Measurements from ENCODE around the gene TRPM4.

DNA sequence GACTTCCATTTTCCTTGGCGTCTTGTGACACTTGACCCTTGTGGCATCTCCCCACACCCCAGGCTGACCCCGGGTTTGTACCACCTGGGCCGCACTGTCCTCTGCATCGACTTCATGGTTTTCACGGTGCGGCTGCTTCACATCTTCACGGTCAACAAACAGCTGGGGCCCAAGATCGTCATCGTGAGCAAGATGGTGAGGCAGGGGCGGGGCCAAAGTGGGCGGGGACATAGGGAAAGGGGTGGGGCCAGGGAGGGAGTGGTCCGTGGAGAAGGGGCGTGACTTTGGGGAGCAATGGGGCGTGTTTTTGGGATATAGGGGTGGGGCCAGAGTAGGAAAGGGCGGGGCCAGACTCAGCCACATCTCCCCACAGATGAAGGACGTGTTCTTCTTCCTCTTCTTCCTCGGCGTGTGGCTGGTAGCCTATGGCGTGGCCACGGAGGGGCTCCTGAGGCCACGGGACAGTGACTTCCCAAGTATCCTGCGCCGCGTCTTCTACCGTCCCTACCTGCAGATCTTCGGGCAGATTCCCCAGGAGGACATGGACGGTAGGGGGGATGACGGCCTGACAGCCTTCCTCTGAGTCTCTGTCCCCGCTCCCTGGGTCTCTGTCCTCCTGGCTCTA, 42.8 kb downstream of the TRPM4 start:
- TF ChIP-seq POLR2AphosphoS5 (IDR thresholded peaks at IDR 0.05; ENCODE audit: low read depth, low read length): no peak
- no peak for TF ChIP-seq TAF1 (IDR thresholded peaks at IDR 0.05; ENCODE audit: borderline replicate concordance, insufficient read depth, low read length)
- TF ChIP-seq FOXP2 (optimal IDR thresholded peaks at IDR 0.05; ENCODE audit: borderline replicate concordance, extremely low read depth, extremely low read length, insufficient read depth): no peak
- TF ChIP-seq, protein P1, sequence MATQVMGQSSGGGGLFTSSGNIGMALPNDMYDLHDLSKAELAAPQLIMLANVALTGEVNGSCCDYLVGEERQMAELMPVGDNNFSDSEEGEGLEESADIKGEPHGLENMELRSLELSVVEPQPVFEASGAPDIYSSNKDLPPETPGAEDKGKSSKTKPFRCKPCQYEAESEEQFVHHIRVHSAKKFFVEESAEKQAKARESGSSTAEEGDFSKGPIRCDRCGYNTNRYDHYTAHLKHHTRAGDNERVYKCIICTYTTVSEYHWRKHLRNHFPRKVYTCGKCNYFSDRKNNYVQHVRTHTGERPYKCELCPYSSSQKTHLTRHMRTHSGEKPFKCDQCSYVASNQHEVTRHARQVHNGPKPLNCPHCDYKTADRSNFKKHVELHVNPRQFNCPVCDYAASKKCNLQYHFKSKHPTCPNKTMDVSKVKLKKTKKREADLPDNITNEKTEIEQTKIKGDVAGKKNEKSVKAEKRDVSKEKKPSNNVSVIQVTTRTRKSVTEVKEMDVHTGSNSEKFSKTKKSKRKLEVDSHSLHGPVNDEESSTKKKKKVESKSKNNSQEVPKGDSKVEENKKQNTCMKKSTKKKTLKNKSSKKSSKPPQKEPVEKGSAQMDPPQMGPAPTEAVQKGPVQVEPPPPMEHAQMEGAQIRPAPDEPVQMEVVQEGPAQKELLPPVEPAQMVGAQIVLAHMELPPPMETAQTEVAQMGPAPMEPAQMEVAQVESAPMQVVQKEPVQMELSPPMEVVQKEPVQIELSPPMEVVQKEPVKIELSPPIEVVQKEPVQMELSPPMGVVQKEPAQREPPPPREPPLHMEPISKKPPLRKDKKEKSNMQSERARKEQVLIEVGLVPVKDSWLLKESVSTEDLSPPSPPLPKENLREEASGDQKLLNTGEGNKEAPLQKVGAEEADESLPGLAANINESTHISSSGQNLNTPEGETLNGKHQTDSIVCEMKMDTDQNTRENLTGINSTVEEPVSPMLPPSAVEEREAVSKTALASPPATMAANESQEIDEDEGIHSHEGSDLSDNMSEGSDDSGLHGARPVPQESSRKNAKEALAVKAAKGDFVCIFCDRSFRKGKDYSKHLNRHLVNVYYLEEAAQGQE (IDR thresholded peaks at IDR 0.05; ENCODE audit: insufficient read depth in 1 of 2, low read depth in 2 of 2, low read length in 2 of 2): no peak
- no peak for TF ChIP-seq SIN3A (IDR thresholded peaks at IDR 0.05; ENCODE audit: borderline replicate concordance, insufficient read depth, low read length)
